ENCODE measurements around the gene PTX4. TPM values are rescaled to one million over a fixed set of nuclear protein-coding genes. Genes with fewer than 3 reads are reported as not detected.

PTX4 gene
- total RNA-seq, 3 donors from 2014 or later: not detected

DNA sequence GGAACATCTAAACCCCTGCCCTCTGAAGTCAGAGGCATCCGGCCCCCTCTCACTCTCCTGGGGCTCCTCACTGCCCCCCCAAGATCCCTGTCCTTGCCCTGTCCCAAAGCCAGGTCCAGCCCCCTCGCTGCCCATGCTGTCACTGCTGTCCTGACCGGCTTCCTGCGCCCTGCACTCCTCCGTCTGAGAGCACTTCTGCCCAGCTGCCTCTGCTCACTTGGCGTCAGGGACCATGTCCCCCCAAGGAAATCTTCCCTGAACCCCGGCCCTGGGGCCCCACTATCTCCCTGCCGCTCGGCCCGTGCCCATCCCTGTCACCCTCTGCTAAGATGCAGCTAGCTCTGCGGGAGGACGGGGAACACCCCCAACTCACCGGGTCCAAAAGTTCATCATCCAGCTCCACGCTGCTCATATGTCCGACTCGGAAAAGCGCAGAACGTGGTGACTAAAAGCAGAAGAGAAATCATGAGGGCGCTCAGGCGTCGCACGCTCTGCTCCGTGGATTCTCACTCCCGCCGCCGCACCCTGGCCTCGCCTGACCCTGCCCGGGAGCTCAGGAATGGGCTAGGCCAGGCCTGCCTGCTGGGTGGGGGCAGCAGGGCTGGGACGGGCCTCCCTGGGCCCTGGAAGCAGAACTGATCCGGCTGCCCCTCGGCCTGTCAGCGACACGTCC lies 23.7 kb downstream of the PTX4 start:
- no peaks in the 10 kb centered on the region for H3K36me3 ChIP-seq
- intact Hi-C loops (cut with DNase I; ENCODE audit: low total_unique reads): no loop called here

DNA sequence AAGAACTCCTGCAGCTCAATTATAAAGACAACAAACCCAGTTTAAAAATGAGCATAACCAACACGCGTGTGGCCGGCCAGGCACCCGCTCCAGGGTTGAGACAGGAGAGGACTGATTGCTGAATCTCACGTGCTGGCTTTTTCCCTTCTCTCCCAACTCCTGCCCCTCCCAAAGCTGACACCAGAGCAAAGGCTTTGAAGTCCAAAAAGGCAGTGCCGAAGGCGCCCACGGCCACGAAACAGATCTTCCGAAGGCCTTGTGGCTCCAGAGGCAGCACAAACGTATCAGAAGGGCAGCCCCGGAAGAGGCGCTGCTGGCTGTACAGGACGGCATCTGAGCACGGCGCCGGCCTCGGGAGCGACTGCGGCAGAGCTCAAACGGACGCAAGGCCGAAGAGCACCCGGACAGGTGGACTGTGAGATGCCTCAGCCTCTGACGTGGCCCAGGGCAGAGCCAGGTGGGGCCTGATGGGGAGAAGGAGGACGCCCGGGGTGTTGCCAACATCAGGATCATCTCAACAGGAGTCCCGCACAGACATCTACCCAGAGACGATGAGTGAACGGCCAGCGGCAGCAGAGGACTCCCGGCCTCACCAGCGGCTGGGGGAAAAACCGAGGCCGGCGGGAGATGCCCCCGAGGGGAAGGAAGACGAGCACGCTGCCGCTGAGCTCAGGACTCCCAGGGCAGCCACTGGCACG lies 24.4 kb downstream of the PTX4 start:
- intact Hi-C loops (cut with DNase I; ENCODE audit: low total_unique reads): no loop called here
- Histone ChIP-seq H3K9me3 (no peaks in the 10 kb centered on the region), H3K4me3 (no peak overlapping the region), H3K4me1 (no peaks in the 10 kb centered on the region), H3K27me3 (no peaks in the 10 kb centered on the region), H3K36me3 (no peaks in the 10 kb centered on the region), H3K27ac (no peak overlapping the region)
- TF ChIP-seq POLR2AphosphoS5 (IDR thresholded peaks at IDR 0.05) (no peak), POLR2A (IDR thresholded peaks at IDR 0.05) (no peak)
- TF ChIP-seq, protein P1, sequence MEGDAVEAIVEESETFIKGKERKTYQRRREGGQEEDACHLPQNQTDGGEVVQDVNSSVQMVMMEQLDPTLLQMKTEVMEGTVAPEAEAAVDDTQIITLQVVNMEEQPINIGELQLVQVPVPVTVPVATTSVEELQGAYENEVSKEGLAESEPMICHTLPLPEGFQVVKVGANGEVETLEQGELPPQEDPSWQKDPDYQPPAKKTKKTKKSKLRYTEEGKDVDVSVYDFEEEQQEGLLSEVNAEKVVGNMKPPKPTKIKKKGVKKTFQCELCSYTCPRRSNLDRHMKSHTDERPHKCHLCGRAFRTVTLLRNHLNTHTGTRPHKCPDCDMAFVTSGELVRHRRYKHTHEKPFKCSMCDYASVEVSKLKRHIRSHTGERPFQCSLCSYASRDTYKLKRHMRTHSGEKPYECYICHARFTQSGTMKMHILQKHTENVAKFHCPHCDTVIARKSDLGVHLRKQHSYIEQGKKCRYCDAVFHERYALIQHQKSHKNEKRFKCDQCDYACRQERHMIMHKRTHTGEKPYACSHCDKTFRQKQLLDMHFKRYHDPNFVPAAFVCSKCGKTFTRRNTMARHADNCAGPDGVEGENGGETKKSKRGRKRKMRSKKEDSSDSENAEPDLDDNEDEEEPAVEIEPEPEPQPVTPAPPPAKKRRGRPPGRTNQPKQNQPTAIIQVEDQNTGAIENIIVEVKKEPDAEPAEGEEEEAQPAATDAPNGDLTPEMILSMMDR (IDR thresholded peaks at IDR 0.05): no peak
- DNase-seq (ENCODE audit: low spot score in 2 of 2): no peak

More for the DNA sequence above, 23.7 kb downstream of the PTX4 start:
- Histone ChIP-seq H3K27ac (no peak overlapping the region), H3K27me3 (no peaks in the 10 kb centered on the region), H3K4me1 (no peaks in the 10 kb centered on the region), H3K4me3 (no peak overlapping the region), H3K9me3 (no peaks in the 10 kb centered on the region)
- no peak for DNase-seq (ENCODE audit: low spot score in 2 of 2)
- no peak for TF ChIP-seq POLR2A (IDR thresholded peaks at IDR 0.05)

DNA sequence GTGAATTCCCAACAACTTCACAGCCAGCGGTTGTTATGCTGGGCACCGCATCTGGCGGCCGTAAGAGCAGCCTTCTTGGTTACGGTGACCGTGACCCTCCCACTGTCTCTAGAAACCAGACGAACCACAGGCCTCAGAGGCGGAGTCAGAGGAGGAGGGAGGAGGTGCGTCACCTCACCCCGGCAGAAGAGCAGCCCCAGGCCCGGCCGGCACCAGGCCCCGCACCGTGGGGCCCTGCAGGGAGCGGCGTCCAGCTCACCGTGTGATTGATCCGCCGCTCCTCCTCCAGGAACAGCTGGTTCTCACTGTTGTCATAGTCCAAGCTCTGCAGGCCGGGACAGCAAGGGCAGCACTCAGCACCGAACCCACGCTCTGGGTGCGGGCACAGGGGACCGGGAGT lies 27.6 kb downstream of the PTX4 start:
- no peak overlapping the region for H3K4me3 ChIP-seq
- H3K27me3 ChIP-seq: no peaks in the 10 kb centered on the region
- no peaks in the 10 kb centered on the region for H3K4me1 ChIP-seq
- intact Hi-C loops (cut with DNase I; ENCODE audit: low total_unique reads): no loop called here
- H3K36me3 ChIP-seq: no peaks in the 10 kb centered on the region
- no peak overlapping the region for H3K27ac ChIP-seq
- H3K9me3 ChIP-seq: no peaks in the 10 kb centered on the region
- no peak for DNase-seq (ENCODE audit: low spot score in 2 of 2)
- TF ChIP-seq POLR2A (IDR thresholded peaks at IDR 0.05) (no peak), POLR2AphosphoS5 (IDR thresholded peaks at IDR 0.05) (no peak)
- TF ChIP-seq, protein P1 (IDR thresholded peaks at IDR 0.05): no peak

DNA sequence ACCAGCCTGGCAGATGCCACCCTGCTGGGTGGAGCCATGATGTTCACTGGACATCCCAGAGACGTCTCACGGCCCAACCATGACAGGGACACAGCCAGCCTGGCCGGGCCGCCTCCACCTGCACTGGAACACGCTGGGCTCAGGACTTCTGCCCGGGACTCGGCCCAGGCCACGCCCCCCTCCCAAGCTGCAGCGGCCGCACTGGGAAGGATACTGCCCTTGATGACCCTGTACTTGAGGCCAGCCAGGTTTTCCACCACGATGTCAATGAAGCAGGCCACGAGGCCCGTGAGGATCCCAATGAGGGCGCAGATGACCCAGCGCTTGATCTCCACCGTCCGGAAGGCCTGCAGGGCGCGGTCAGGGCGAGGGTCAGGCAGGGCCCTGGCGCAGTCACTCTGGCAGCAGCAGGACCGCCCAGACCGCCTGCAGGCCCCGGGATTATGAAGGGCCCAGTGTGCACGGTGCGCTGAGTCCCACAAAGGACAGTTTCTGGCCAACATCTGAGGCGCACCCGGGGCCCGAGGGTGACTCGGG lies 28.1 kb downstream of the PTX4 start:
- Histone ChIP-seq H3K4me1 (no peaks in the 10 kb centered on the region), H3K9me3 (no peaks in the 10 kb centered on the region), H3K4me3 (no peak overlapping the region), H3K36me3 (no peaks in the 10 kb centered on the region), H3K27me3 (no peaks in the 10 kb centered on the region), H3K27ac (no peak overlapping the region)
- DNase-seq (ENCODE audit: low spot score in 2 of 2): no peak
- no peak for TF ChIP-seq POLR2A (IDR thresholded peaks at IDR 0.05)
- TF ChIP-seq POLR2AphosphoS5 (IDR thresholded peaks at IDR 0.05): no peak
- TF ChIP-seq, protein P1 (IDR thresholded peaks at IDR 0.05): no peak
- intact Hi-C loops (cut with DNase I; ENCODE audit: low total_unique reads): no loop called here

DNA sequence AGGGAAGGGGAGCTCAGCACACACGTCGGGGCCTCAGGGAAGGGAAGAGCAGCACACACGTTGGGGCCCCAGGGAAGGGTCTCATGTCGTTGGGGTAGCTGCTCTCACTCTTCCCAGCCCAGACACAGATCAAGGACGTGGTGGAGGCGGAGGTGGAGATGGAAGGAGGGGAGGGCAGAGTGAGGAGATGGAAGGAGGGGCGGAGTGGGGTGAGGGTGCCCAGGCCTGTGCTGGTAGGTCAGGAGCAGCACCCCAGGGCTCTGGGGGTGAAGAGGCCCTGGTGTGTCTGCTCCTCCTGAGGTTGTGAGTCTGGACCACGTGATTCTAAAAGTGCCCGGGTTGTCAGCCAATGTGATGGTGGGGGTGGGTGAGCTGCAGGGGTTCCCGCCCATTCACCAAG lies 28.8 kb downstream of the PTX4 start:
- no peak overlapping the region for H3K4me3 ChIP-seq
- no peaks in the 10 kb centered on the region for H3K4me1 ChIP-seq
- no peaks in the 10 kb centered on the region for H3K36me3 ChIP-seq
- DNase-seq (ENCODE audit: low spot score in 2 of 2): no peak
- TF ChIP-seq POLR2AphosphoS5 (IDR thresholded peaks at IDR 0.05): no peak
- no peak for TF ChIP-seq POLR2A (IDR thresholded peaks at IDR 0.05)
- TF ChIP-seq, protein P1 (IDR thresholded peaks at IDR 0.05): no peak
- no peaks in the 10 kb centered on the region for H3K27me3 ChIP-seq
- intact Hi-C loops (cut with DNase I; ENCODE audit: low total_unique reads): loop anchor here (10.0 kb wide), 1 partner anchor 395 kb away; no protein-coding TSS in a partner anchor
- H3K27ac ChIP-seq: no peak overlapping the region
- H3K9me3 ChIP-seq: no peaks in the 10 kb centered on the region
